WTC11 (cell line): Measurements from ENCODE around the gene SPRED1.

Experiments used
- ZBTB21 ChIP-seq: sonication (generic); formaldehyde crosslinking; IDR thresholded peaks from 2 replicates; pipeline ENCODE4 v1.8.1; 2023; ENCODE audit warnings: mild to moderate bottlenecking, missing genetic modification reagents, borderline replicate concordance
- TF ChIP-seq, protein P1 (sequence below): fragments of 200-600 bp; IDR thresholded peaks from 2 replicates; pipeline ENCODE4 v1.8.0; 2022; ENCODE audit warnings: antibody characterized with exemption
- TF ChIP-seq, protein P2 (sequence below): sonication (generic); formaldehyde crosslinking; IDR thresholded peaks from 2 replicates; pipeline ENCODE4 v1.8.1; 2022; ENCODE audit warnings: low read depth, missing genetic modification reagents, borderline replicate concordance

DNA sequence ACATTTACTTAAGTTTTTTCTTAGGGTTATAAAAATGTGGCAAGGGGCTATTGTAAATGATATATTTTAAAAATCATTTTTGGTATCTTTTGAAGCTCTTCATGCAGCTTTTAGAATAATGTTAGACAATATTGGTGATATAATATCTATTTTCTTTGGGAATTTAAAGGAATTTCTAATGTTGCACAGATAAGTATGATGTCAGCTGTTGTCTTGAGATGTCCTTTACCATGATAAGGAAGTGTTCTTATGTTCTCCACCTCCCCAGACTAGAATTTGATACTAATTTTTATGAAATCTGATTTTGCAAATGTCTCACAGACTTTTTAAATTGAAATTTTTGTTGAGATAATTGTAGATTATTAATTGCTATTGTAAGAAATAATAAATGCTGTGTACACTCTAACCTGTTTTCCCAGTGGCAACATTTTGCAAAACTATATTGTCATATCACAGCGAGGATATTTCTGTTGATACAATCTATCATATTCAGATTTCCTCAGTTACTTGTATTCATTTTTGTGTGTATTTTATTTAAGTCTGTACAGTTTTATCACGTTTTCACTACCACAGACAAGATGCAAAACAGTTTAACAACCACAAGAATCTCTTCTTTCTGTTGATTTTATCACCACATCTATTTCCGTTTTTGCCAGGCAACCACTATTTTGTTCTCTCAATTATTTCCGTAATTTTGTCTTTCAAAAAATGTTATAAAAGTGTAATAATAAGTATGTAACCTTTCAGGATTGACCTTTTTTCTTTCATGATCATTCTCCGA lies 55.4 kb downstream of the SPRED1 start:
- TF ChIP-seq, protein P1, sequence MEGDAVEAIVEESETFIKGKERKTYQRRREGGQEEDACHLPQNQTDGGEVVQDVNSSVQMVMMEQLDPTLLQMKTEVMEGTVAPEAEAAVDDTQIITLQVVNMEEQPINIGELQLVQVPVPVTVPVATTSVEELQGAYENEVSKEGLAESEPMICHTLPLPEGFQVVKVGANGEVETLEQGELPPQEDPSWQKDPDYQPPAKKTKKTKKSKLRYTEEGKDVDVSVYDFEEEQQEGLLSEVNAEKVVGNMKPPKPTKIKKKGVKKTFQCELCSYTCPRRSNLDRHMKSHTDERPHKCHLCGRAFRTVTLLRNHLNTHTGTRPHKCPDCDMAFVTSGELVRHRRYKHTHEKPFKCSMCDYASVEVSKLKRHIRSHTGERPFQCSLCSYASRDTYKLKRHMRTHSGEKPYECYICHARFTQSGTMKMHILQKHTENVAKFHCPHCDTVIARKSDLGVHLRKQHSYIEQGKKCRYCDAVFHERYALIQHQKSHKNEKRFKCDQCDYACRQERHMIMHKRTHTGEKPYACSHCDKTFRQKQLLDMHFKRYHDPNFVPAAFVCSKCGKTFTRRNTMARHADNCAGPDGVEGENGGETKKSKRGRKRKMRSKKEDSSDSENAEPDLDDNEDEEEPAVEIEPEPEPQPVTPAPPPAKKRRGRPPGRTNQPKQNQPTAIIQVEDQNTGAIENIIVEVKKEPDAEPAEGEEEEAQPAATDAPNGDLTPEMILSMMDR: no peak
- TF ChIP-seq ZBTB21 (CRISPR knock-in tag): no peak
- TF ChIP-seq, protein P2, sequence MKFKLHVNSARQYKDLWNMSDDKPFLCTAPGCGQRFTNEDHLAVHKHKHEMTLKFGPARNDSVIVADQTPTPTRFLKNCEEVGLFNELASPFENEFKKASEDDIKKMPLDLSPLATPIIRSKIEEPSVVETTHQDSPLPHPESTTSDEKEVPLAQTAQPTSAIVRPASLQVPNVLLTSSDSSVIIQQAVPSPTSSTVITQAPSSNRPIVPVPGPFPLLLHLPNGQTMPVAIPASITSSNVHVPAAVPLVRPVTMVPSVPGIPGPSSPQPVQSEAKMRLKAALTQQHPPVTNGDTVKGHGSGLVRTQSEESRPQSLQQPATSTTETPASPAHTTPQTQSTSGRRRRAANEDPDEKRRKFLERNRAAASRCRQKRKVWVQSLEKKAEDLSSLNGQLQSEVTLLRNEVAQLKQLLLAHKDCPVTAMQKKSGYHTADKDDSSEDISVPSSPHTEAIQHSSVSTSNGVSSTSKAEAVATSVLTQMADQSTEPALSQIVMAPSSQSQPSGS (CRISPR knock-in tag): no peak
